Immature natural killer cell (primary cell): ENCODE results near the gene WWOX. TPM values are rescaled to one million over a fixed set of nuclear protein-coding genes. Genes with fewer than 3 reads are reported as not detected.
A peak's percentile ranks its signal among the peaks of the same experiment; 100 is the strongest.
"Not testable (repeated sequence)": the region's sequence is repeated elsewhere in the genome, so short reads cannot be mapped to it uniquely, and the experiment has no call there.

Experiments
- DNase-seq, 3 donors: peaks; one replicate each; pipeline ENCODE4 v3.0.0; 2022; ENCODE audit warnings: mixed read lengths in 1 of 3
- H3K27ac Mint-ChIP-seq, 6 donors: one replicate each; pipeline ENCODE4 v1.8.0; 2020; ENCODE audit warnings: mixed read lengths in 6 of 6, mild to moderate bottlenecking in 5 of 6, inconsistent platforms in 4 of 6, moderate library complexity in 3 of 6
- H3K27me3 Mint-ChIP-seq, 3 donors: one replicate each; pipeline ENCODE4 v1.8.0; 2020 to 2021; ENCODE audit warnings: low read depth in 3 of 3, mild to moderate bottlenecking in 3 of 3, mixed read lengths in 3 of 3, moderate library complexity in 3 of 3, inconsistent platforms in 1 of 3
- H3K36me3 Mint-ChIP-seq, 3 donors: one replicate each; pipeline ENCODE4 v1.8.0; 2020; ENCODE audit warnings: mixed read lengths in 3 of 3, inconsistent platforms in 2 of 3, mild to moderate bottlenecking in 2 of 3
- H3K4me1 Mint-ChIP-seq, 2 donors: one replicate each; pipeline ENCODE4 v1.8.0; 2020; ENCODE audit warnings: inconsistent platforms in 2 of 2, mild to moderate bottlenecking in 2 of 2, mixed read lengths in 2 of 2, moderate library complexity in 1 of 2
- H3K4me3 Mint-ChIP-seq, 5 donors: one replicate each; pipeline ENCODE4 v1.8.0; 2020; ENCODE audit warnings: mild to moderate bottlenecking in 5 of 5, mixed read lengths in 5 of 5, inconsistent platforms in 3 of 5, moderate library complexity in 3 of 5
- H3K9me3 Mint-ChIP-seq, 6 donors: one replicate each; pipeline ENCODE4 v1.8.0; 2020; ENCODE audit warnings: mild to moderate bottlenecking in 6 of 6, mixed read lengths in 6 of 6, inconsistent platforms in 4 of 6, moderate library complexity in 3 of 6
- polyA plus RNA-seq, 3 donors: library from polyadenylated mRNA; unstranded; fragments of 300-500 nt; fragmentation: Illumina TruSeq; gene quantifications; one replicate each; pipeline ENCODE4 v1.2.3, GENCODE V29; 2021

WWOX gene
- polyA plus RNA-seq, 3 donors from 2014 or later, result 9.0 to 13.9 (median 12.3) TPM

GRCh38 chr16:78505544-78506366 lies 406.3 kb downstream of the WWOX start:
- H3K27ac Mint-ChIP-seq, result no peak overlapping the region

GRCh38 chr16:78506367-78507193 lies 407.1 kb downstream of the WWOX start:
- Mint-ChIP-seq H3K27ac (no peak overlapping the region), H3K27me3 (no peaks in the 10 kb centered on the region), H3K4me1 (no peaks in the 10 kb centered on the region), H3K9me3 (no peaks in the 10 kb centered on the region), H3K36me3 (no peaks in the 10 kb centered on the region), H3K4me3 (no peak overlapping the region)
- DNase-seq, result no peak

More at GRCh38 chr16:78505544-78506366, 406.3 kb downstream of the WWOX start:
- Mint-ChIP-seq H3K4me1 (no peaks in the 10 kb centered on the region), H3K9me3 (no peaks in the 10 kb centered on the region), H3K36me3 (no peaks in the 10 kb centered on the region), H3K4me3 (no peak overlapping the region), H3K27me3 (no peaks in the 10 kb centered on the region)
- DNase-seq, result no peak

GRCh38 chr16:78507576-78507975 lies 408.1 kb downstream of the WWOX start:
- H3K36me3 Mint-ChIP-seq, result no peaks in the 10 kb centered on the region
- no peaks in the 10 kb centered on the region for H3K4me1 Mint-ChIP-seq
- DNase-seq, result no peak
- H3K27ac Mint-ChIP-seq, result no peak overlapping the region
- no peaks in the 10 kb centered on the region for H3K9me3 Mint-ChIP-seq
- H3K4me3 Mint-ChIP-seq, result no peak overlapping the region
- no peaks in the 10 kb centered on the region for H3K27me3 Mint-ChIP-seq

- Mint-ChIP-seq H3K4me1 (no peaks in the 10 kb centered on the region), H3K36me3 (no peaks in the 10 kb centered on the region), H3K9me3 (no peaks in the 10 kb centered on the region), H3K4me3 (no peak overlapping the region), H3K27ac (no peak overlapping the region), H3K27me3 (no peaks in the 10 kb centered on the region)
- no peak for DNase-seq
Measured at GRCh38 chr16:78509965-78510364, 410.5 kb downstream of the WWOX start.

- Mint-ChIP-seq H3K9me3 (no peaks in the 10 kb centered on the region), H3K27me3 (no peaks in the 10 kb centered on the region), H3K36me3 (no peaks in the 10 kb centered on the region), H3K4me3 (no peak overlapping the region), H3K27ac (no peak overlapping the region), H3K4me1 (no peaks in the 10 kb centered on the region)
- DNase-seq, result no peak
Measured at GRCh38 chr16:78510496-78510895, 411.0 kb downstream of the WWOX start.

GRCh38 chr16:78513838-78514237 lies 414.4 kb downstream of the WWOX start:
- no peaks in the 10 kb centered on the region for H3K9me3 Mint-ChIP-seq
- no peak overlapping the region for H3K4me3 Mint-ChIP-seq
- no peaks in the 10 kb centered on the region for H3K4me1 Mint-ChIP-seq
- H3K27me3 Mint-ChIP-seq, result no peaks in the 10 kb centered on the region
- no peak overlapping the region for H3K27ac Mint-ChIP-seq
- DNase-seq, result no peak
- no peaks in the 10 kb centered on the region for H3K36me3 Mint-ChIP-seq

GRCh38 chr16:78514888-78515287 lies 415.4 kb downstream of the WWOX start:
- not testable (repeated sequence) for H3K27me3 Mint-ChIP-seq, H3K27ac Mint-ChIP-seq, H3K4me3 Mint-ChIP-seq, DNase-seq, H3K4me1 Mint-ChIP-seq, H3K9me3 Mint-ChIP-seq, H3K36me3 Mint-ChIP-seq

GRCh38 chr16:78515421-78515820 lies 416.0 kb downstream of the WWOX start:
- no peak for DNase-seq
- Mint-ChIP-seq H3K4me1 (no peaks in the 10 kb centered on the region), H3K27me3 (no peaks in the 10 kb centered on the region), H3K4me3 (no peak overlapping the region), H3K27ac (no peak overlapping the region), H3K36me3 (no peaks in the 10 kb centered on the region), H3K9me3 (no peaks in the 10 kb centered on the region)

GRCh38 chr16:78516006-78516736 lies 416.7 kb downstream of the WWOX start:
- Mint-ChIP-seq H3K36me3 (no peaks in the 10 kb centered on the region), H3K4me3 (no peak overlapping the region), H3K9me3 (no peaks in the 10 kb centered on the region), H3K27ac (no peak overlapping the region), H3K27me3 (no peaks in the 10 kb centered on the region), H3K4me1 (no peaks in the 10 kb centered on the region)
- no peak for DNase-seq

- no peaks in the 10 kb centered on the region for H3K27me3 Mint-ChIP-seq
- H3K27ac Mint-ChIP-seq, result no peak overlapping the region
- no peaks in the 10 kb centered on the region for H3K4me1 Mint-ChIP-seq
- no peak for DNase-seq
- no peak overlapping the region for H3K4me3 Mint-ChIP-seq
- H3K36me3 Mint-ChIP-seq, result no peaks in the 10 kb centered on the region
- no peaks in the 10 kb centered on the region for H3K9me3 Mint-ChIP-seq
Measured at GRCh38 chr16:78519896-78520295, 420.4 kb downstream of the WWOX start.

- no peaks in the 10 kb centered on the region for H3K9me3 Mint-ChIP-seq
- DNase-seq, result no peak
- H3K27ac Mint-ChIP-seq, result no peak overlapping the region
- no peaks in the 10 kb centered on the region for H3K4me1 Mint-ChIP-seq
- H3K36me3 Mint-ChIP-seq, result no peaks in the 10 kb centered on the region
- H3K4me3 Mint-ChIP-seq, result no peak overlapping the region
- H3K27me3 Mint-ChIP-seq, result no peaks in the 10 kb centered on the region
Measured at GRCh38 chr16:78520470-78520869, 421.0 kb downstream of the WWOX start.

GRCh38 chr16:78522327-78522726 lies 422.9 kb downstream of the WWOX start:
- DNase-seq, result no peak
- Mint-ChIP-seq H3K36me3 (no peaks in the 10 kb centered on the region), H3K4me1 (no peaks in the 10 kb centered on the region), H3K27me3 (peaks cover 0 to 2% (median 0%) of the 10 kb centered on the region in 3 donors), H3K27ac (no peak overlapping the region), H3K9me3 (no peaks in the 10 kb centered on the region), H3K4me3 (no peak overlapping the region)

- H3K4me3 Mint-ChIP-seq, result no peak overlapping the region
- peak overlapping the region in 1 of 6 donors; percentile 3 for H3K27ac Mint-ChIP-seq
- H3K36me3 Mint-ChIP-seq, result no peaks in the 10 kb centered on the region
- no peaks in the 10 kb centered on the region for H3K4me1 Mint-ChIP-seq
- H3K27me3 Mint-ChIP-seq, result peaks cover 0 to 2% (median 0%) of the 10 kb centered on the region in 3 donors
- H3K9me3 Mint-ChIP-seq, result no peaks in the 10 kb centered on the region
- no peak for DNase-seq
Measured at GRCh38 chr16:78523212-78523985, 423.9 kb downstream of the WWOX start.
